ENCODE data around the gene ATP10D.

- no peak for TF ChIP-seq CTCF (conservative IDR thresholded peaks at IDR 0.05; ENCODE audit: low read length)
- TF ChIP-seq EZH2phosphoT487 (IDR thresholded peaks at IDR 0.05; ENCODE audit: borderline replicate concordance, low read depth, low read length) = no peak
Measured at GRCh38 chr4:47598320-47598719, 113.2 kb downstream of the ATP10D start.
